ENCODE data around the gene WRNIP1. TPM values are rescaled to one million over a fixed set of nuclear protein-coding genes. Genes with fewer than 3 reads are reported as not detected.

WRNIP1 gene
- total and polyA plus RNA-seq, 11 donors = 32.1 to 64.1 (median 34.7) TPM

DNA sequence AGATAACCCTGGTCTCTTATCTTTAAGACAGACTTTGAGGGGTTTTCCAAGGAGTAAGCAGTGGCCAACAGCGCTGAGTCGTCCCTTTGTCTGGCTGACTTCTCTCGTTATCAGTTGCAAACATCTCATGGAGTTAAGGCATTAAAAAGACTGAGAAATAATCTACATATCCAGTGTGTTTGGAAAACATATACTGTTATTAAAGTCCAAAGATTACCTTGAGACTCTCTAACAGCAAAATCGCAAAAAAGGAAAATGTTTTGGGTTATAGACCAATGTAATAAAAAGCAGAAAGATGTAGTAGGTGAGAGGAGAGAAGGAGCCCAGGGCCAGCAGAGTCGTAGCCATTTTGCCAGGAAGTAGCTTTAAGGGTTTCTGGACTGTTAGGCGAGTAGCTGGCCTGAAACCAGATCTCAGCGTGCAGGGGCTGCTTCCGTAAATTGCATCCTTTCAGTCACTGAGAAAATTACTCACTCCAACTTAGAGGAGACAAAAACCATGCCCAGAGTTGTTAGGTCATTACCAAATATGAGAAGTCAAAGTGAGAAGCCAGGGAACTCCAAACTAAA lies 39.1 kb upstream of the WRNIP1 start:
- H3K27ac ChIP-seq = peak overlapping the region in 2 of 12 donors; percentile 6 to 82
- intact Hi-C loops (cut with DNase I) = no loop called here
- H3K4me3 ChIP-seq = no peak overlapping the region
- no peaks in the 10 kb centered on the region for H3K36me3 ChIP-seq
- H3K4me1 ChIP-seq = peaks cover 0 to 13% (median 5%) of the 10 kb centered on the region in 12 donors
- DNase-seq (no peak), ATAC-seq (peak in 3 of 4 donors; percentile 41 to 52 (median 43))
- WGBS, 4 donors = 33 to 45% (median 38%) methylated on average over 8 of the region's 8 CpGs
- TF ChIP-seq, protein P1, sequence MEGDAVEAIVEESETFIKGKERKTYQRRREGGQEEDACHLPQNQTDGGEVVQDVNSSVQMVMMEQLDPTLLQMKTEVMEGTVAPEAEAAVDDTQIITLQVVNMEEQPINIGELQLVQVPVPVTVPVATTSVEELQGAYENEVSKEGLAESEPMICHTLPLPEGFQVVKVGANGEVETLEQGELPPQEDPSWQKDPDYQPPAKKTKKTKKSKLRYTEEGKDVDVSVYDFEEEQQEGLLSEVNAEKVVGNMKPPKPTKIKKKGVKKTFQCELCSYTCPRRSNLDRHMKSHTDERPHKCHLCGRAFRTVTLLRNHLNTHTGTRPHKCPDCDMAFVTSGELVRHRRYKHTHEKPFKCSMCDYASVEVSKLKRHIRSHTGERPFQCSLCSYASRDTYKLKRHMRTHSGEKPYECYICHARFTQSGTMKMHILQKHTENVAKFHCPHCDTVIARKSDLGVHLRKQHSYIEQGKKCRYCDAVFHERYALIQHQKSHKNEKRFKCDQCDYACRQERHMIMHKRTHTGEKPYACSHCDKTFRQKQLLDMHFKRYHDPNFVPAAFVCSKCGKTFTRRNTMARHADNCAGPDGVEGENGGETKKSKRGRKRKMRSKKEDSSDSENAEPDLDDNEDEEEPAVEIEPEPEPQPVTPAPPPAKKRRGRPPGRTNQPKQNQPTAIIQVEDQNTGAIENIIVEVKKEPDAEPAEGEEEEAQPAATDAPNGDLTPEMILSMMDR (IDR thresholded peaks at IDR 0.05) = no peak
- TF ChIP-seq POLR2A (IDR thresholded peaks at IDR 0.05) = no peak
- H3K9me3 ChIP-seq = peaks cover 0 to 6% (median 0%) of the 10 kb centered on the region in 12 donors
- no peaks in the 10 kb centered on the region for H3K27me3 ChIP-seq

DNA sequence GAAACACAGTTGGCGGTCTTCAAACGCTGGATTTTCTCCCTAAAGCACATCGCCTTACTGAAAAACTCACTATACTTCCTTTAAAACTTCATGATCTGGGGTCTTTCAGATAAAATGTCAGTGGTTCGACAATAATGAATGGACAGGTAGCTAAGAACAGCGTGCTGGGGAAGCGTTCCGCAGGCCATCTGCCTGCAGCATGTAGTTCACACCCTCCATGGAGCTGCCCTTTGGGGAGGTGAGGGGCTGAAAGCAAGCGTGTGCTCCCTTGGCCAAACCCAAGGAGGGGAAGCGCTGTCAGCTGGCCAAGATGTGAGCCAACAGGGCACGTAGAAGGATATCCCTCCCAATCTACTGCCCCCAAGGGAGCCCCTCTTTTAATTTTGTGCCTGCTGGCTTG lies 35.3 kb upstream of the WRNIP1 start:
- H3K4me3 ChIP-seq = no peak overlapping the region
- peaks cover 0 to 47% (median 32%) of the 10 kb centered on the region in 12 donors for H3K4me1 ChIP-seq
- DNase-seq = no peak
- TF ChIP-seq, protein P1 (IDR thresholded peaks at IDR 0.05) = no peak
- TF ChIP-seq POLR2A (IDR thresholded peaks at IDR 0.05) = no peak
- intact Hi-C loops (cut with DNase I) = no loop called here
- H3K27me3 ChIP-seq = no peaks in the 10 kb centered on the region
- ATAC-seq = no peak
- no peak overlapping the region for H3K27ac ChIP-seq
- no peaks in the 10 kb centered on the region for H3K9me3 ChIP-seq
- no peaks in the 10 kb centered on the region for H3K36me3 ChIP-seq
- WGBS, 4 donors = 90 to 94% (median 91%) methylated on average over 10 of the region's 10 CpGs

DNA sequence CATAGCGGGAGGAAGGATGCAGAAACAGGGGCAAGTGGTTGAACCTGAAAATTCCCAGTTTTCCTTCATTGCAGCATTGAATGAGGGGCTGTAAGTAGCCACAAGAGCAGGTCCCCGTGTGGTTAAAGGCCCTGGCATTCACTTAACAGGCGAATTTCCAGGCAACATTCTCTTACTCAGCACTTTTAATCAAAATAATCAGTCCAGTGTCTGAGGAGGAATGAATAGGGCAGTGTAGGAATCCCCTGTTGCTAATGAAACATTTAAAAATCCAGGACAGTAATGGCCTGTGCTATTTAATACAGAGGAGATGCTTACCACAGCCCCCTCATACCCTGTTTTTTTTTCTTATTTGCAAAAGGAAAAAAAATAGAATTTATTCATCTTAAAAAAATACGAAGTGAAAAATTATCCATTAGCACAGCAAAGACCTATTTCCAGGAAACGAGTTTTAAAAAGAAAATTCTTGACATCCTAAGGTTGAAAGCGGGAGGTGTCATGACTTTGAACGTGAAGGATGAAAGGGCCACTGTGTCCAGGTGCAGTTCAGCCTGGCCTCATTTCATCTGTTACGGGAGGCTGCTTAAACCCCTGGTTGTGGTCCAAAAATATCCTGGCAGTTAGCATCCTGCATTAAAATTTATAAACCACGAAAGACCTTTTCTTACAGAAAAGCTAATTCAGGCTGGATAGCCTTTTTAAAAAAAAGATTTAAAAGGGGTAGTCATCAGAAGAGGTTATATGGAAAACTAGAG lies 34.7 kb upstream of the WRNIP1 start:
- Histone ChIP-seq H3K4me1 (peaks cover 0 to 50% (median 32%) of the 10 kb centered on the region in 12 donors), H3K27me3 (no peaks in the 10 kb centered on the region), H3K9me3 (no peaks in the 10 kb centered on the region), H3K36me3 (no peaks in the 10 kb centered on the region), H3K27ac (peak overlapping the region in 2 of 12 donors; percentile 84), H3K4me3 (no peak overlapping the region)
- no peak for TF ChIP-seq POLR2A (IDR thresholded peaks at IDR 0.05)
- TF ChIP-seq, protein P1 (IDR thresholded peaks at IDR 0.05) = no peak
- ATAC-seq (no peak), DNase-seq (no peak)
- intact Hi-C loops (cut with DNase I) = no loop called here
- 67 to 73% (median 71%) methylated on average over 9 of the region's 9 CpGs for WGBS, 4 donors

DNA sequence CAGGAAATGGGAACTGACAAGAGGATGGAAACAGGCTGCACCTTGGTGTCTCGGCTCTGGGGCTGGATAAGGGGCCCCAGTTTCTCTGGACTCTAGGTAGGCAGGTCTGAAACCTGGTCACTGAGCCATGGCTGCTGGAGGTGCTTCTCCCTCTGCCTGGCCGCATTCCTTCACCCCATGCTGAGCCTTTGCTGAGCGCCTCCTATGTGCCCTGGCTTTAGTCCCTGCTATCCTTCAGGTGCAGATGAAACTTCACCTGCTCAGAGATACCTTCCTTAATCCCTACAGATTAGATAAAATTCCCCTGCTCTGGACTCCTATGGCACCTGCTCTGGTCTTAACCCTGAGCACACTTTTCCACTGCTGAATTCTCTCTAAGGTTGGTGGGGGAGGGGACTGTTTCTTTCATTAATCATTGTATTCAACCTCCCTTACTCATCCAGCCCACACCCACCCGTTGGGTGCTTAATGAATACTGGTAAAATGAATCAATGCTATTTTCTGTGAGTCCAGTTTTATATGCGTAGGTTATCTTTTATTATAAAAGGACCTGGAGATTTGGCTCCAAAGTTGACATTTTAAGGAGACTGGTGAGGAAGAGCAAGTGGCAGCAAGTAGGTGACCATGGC lies 33.8 kb upstream of the WRNIP1 start:
- DNase-seq (no peak), ATAC-seq (no peak)
- peak overlapping the region in 3 of 12 donors; percentile 84 to 85 (median 84) for H3K27ac ChIP-seq
- no peaks in the 10 kb centered on the region for H3K27me3 ChIP-seq
- TF ChIP-seq, protein P1 (IDR thresholded peaks at IDR 0.05) = no peak
- no peak for TF ChIP-seq POLR2A (IDR thresholded peaks at IDR 0.05)
- intact Hi-C loops (cut with DNase I) = no loop called here
- H3K36me3 ChIP-seq = no peaks in the 10 kb centered on the region
- H3K9me3 ChIP-seq = no peaks in the 10 kb centered on the region
- no peak overlapping the region for H3K4me3 ChIP-seq
- 70 to 83% (median 75%) methylated on average over 5 of the region's 5 CpGs for WGBS, 4 donors
- H3K4me1 ChIP-seq = peaks cover 0 to 49% (median 27%) of the 10 kb centered on the region in 12 donors
